Nephron (organoid): Measurements from ENCODE around the gene RPA3.

ENCODE experiments used
- H3K27ac Mint-ChIP-seq, 3 experiments: 2 replicates each; pipeline ENCODE4 v1.8.0; 2020; ENCODE audit warnings: mixed read lengths in 3 of 3, mild to moderate bottlenecking in 2 of 3, moderate library complexity in 1 of 3
- H3K27me3 Mint-ChIP-seq: 2 replicates; pipeline ENCODE4 v1.8.0; 2021; ENCODE audit warnings: low read depth, mild to moderate bottlenecking, moderate library complexity, mixed read lengths
- H3K36me3 Mint-ChIP-seq: 2 replicates; pipeline ENCODE4 v1.8.0; 2020; ENCODE audit warnings: low read depth, mixed read lengths
- H3K4me1 Mint-ChIP-seq: 2 replicates; pipeline ENCODE4 v1.8.0; 2020; ENCODE audit warnings: mixed read lengths
- H3K4me3 Mint-ChIP-seq, 3 experiments: 2 replicates each; pipeline ENCODE4 v1.8.0; 2020; ENCODE audit warnings: mild to moderate bottlenecking in 3 of 3, mixed read lengths in 3 of 3, moderate library complexity in 2 of 3
- H3K9me3 Mint-ChIP-seq: 2 replicates; pipeline ENCODE4 v1.8.0; 2020; ENCODE audit warnings: mixed read lengths
- CTCF ChIP-seq, 3 experiments: fragments of 200-600 bp; sonication (generic); IDR thresholded peaks; one replicate each; pipeline ENCODE4 v1.5.0; 2021; ENCODE audit warnings: antibody characterized with exemption in 3 of 3; ENCODE audit not compliant: unreplicated experiment in 3 of 3

Gene RPA3

DNA sequence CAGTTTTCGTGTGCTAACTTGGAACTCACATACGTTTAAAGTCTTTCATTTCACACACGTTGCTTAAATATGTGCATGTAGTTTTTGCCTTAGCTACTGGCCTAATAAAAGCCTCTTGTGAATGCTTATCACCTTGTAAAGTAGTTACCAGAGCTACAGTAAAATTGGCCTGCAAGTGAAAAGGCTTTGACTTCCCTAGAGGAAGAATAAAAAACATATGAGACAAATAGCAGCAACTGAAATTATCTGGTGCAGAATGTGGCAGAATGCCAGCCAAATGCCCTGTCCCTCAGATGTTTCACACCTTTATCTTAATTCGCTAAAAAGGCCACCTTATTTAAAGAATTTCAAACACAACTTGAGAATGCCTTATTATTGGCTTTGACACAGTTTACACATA lies 28.1 kb upstream of the RPA3 start:
- Mint-ChIP-seq H3K4me3 (no peak overlapping the region), H3K4me1 (no peaks in the 10 kb centered on the region), H3K27ac (no peak overlapping the region), H3K9me3 (no peaks in the 10 kb centered on the region), H3K36me3 (no peaks in the 10 kb centered on the region), H3K27me3 (peaks cover 5% of the 10 kb centered on the region)
- TF ChIP-seq CTCF (IDR thresholded peaks at IDR 0.05; ENCODE audit: unreplicated experiment in 3 of 3), result no peak

- no peaks in the 10 kb centered on the region for H3K9me3 Mint-ChIP-seq
- H3K4me1 Mint-ChIP-seq, result no peaks in the 10 kb centered on the region
- peaks cover 5% of the 10 kb centered on the region for H3K27me3 Mint-ChIP-seq
- H3K27ac Mint-ChIP-seq, result no peak overlapping the region
- no peak for TF ChIP-seq CTCF (IDR thresholded peaks at IDR 0.05; ENCODE audit: unreplicated experiment in 3 of 3)
- no peaks in the 10 kb centered on the region for H3K36me3 Mint-ChIP-seq
- H3K4me3 Mint-ChIP-seq, result no peak overlapping the region
Measured at GRCh38 chr7:7745966-7746365, 27.6 kb upstream of the RPA3 start.

DNA sequence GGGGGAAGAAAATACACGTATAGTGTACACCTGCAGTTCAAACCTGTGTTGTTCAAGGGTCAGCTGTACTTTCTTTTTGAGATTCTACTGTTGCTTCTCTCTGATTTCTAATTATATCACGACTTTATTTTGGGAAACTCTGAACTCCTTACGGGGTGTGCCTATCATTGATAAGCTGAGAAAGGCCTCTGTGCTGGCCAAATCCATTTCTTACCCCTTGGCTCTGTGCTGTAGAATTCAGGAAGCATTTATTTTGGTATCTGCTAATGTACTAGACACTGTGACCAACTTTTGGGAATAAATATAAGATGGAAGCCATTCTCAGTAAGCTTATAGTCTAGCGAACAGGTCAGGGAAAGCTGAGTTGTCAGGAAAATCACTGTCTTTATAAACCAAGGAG lies 26.9 kb upstream of the RPA3 start:
- H3K4me1 Mint-ChIP-seq, result no peaks in the 10 kb centered on the region
- TF ChIP-seq CTCF (IDR thresholded peaks at IDR 0.05; ENCODE audit: unreplicated experiment in 3 of 3), result no peak
- H3K27me3 Mint-ChIP-seq, result peaks cover 5% of the 10 kb centered on the region
- no peaks in the 10 kb centered on the region for H3K36me3 Mint-ChIP-seq
- H3K27ac Mint-ChIP-seq, result no peak overlapping the region
- H3K4me3 Mint-ChIP-seq, result no peak overlapping the region
- H3K9me3 Mint-ChIP-seq, result no peaks in the 10 kb centered on the region

DNA sequence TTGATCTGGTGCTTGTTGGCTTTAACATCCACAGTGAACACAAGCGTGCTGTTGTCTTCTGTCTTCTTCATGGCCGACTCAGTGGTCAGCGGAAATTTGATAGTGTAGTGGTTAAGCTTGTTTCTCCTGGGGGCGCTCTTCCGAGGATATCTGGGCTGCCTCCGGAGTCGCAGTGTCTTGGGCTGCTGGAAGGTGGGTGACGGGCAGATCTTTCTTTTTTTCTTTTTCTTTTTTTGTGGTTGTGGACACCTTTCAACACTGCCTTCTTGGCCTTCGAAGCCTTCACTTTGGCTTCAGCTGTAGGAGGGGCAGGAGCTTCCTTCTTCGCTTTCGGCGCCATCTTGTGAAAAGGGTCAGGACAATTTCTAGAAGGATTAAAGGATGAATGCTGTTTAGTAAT lies 23.8 kb upstream of the RPA3 start:
- Mint-ChIP-seq H3K9me3 (no peaks in the 10 kb centered on the region), H3K4me3 (no peak overlapping the region), H3K27me3 (peaks cover 5% of the 10 kb centered on the region), H3K36me3 (no peaks in the 10 kb centered on the region), H3K4me1 (peaks cover 13% of the 10 kb centered on the region), H3K27ac (no peak overlapping the region)
- no peak for TF ChIP-seq CTCF (IDR thresholded peaks at IDR 0.05; ENCODE audit: unreplicated experiment in 3 of 3)

- H3K27me3 Mint-ChIP-seq, result peaks cover 5% of the 10 kb centered on the region
- no peaks in the 10 kb centered on the region for H3K36me3 Mint-ChIP-seq
- TF ChIP-seq CTCF (IDR thresholded peaks at IDR 0.05; ENCODE audit: unreplicated experiment in 3 of 3), result no peak
- H3K9me3 Mint-ChIP-seq, result no peaks in the 10 kb centered on the region
- H3K27ac Mint-ChIP-seq, result no peak overlapping the region
- no peak overlapping the region for H3K4me3 Mint-ChIP-seq
- H3K4me1 Mint-ChIP-seq, result peaks cover 13% of the 10 kb centered on the region
Measured at GRCh38 chr7:7740037-7740355, 21.6 kb upstream of the RPA3 start.

DNA sequence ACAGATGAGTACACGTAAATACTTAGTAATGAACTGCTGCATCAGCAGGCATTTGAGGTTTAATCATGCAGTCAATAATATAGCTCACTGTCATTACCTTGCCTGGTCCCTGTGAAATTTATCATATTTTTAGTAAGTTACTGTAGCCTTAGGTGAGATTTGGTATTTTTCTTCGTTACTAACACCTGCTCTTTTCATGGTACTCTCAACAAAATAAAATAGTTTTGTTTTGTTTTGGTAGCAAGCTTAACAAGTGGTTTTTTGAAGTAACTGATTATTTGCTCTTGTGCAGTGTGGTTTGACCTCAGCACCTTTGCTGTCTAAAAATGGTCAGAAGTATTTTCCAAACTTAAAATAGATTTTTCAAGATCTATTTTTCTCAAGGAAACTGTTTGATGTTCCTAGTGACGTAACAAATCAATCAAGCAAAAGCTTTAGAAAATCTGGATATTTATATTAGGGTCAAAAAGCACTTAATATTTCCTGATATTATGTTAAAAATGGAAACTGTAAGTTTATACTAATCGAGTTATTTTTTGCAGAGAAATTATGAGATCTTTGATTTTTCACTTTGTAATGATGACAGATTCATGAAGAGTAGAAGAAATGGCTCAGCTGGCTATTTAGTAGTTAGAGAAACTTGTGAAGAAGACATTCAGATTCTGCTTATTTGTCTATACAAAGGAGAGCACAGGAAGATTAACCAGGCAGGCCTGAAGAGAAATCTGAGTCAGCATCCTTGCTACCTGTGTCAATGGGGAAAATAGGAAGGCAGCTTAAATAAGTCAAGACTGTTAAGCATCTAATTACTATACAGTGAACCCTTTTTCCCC lies 21.0 kb upstream of the RPA3 start:
- Mint-ChIP-seq H3K4me3 (no peak overlapping the region), H3K4me1 (peaks cover 13% of the 10 kb centered on the region), H3K27me3 (peaks cover 5% of the 10 kb centered on the region), H3K9me3 (no peaks in the 10 kb centered on the region), H3K36me3 (no peaks in the 10 kb centered on the region), H3K27ac (no peak overlapping the region)
- no peak for TF ChIP-seq CTCF (IDR thresholded peaks at IDR 0.05; ENCODE audit: unreplicated experiment in 3 of 3)
